Caco-2 (cell line): Measurements from ENCODE around the gene SH2D3A. TPM values are rescaled to one million over a fixed set of nuclear protein-coding genes. Genes with fewer than 3 reads are reported as not detected.

Experiments used
- BruUV-seq: library from RNA; stranded (reverse); fragments of 400-500 nt; replicated peaks from 2 replicates; lab custom pipeline; 2021; lab: Mats Ljungman, UMichigan
- CTCF ChIA-PET: fragments of 300-600 bp; sonication (Branson Sonifier 250); formaldehyde crosslinking; loops from one replicate; lab custom pipeline; 2022; ENCODE audit warnings: antibody characterized with exemption; lab: Charles Lee
- POLR2A ChIA-PET: fragments of 300-600 bp; sonication (Branson Sonifier 250); formaldehyde crosslinking; loops from one replicate; lab custom pipeline; 2022; ENCODE audit warnings: antibody characterized with exemption; lab: Charles Lee
- DNase-seq, 2 experiments: peaks; one replicate each; pipeline versions ENCODE4 v3.0.0 to v3.0.0-alpha.2; 2020 to 2022
- H3K27me3 ChIP-seq: replicated peaks from 2 replicates; pipeline ENCODE4 v1.6.0; 2011; ENCODE audit warnings: low read length; ENCODE audit not compliant: control insufficient read depth, insufficient read depth
- H3K36me3 ChIP-seq: 2 replicates; pipeline ENCODE4 v1.5.1; 2011; ENCODE audit warnings: low read length; ENCODE audit not compliant: control insufficient read depth, insufficient read depth
- H3K4me1 ChIP-seq: fragments of 250-450 bp; sonication (Bioruptor Pico); 2 replicates; pipeline ENCODE4 v1.5.1; 2020; ENCODE audit warnings: mild to moderate bottlenecking
- H3K4me3 ChIP-seq: 2 replicates; pipeline ENCODE4 v1.5.1; 2011; ENCODE audit warnings: low read depth, mild to moderate bottlenecking, control low read depth, low read length
- H3K9me3 ChIP-seq: fragments of 250-450 bp; sonication (Bioruptor Pico); 2 replicates; pipeline ENCODE4 v1.5.1; 2020; ENCODE audit warnings: mild to moderate bottlenecking, moderate library complexity
- H3K27ac Mint-ChIP-seq: one replicate; pipeline ENCODE4 v1.8.0; 2022; ENCODE audit warnings: mixed read lengths; ENCODE audit not compliant: unreplicated experiment
- H3K27me3 Mint-ChIP-seq: one replicate; pipeline ENCODE4 v1.8.0; 2022; ENCODE audit warnings: mixed read lengths; ENCODE audit not compliant: insufficient read depth, unreplicated experiment
- H3K36me3 Mint-ChIP-seq: one replicate; pipeline ENCODE4 v1.8.0; 2022; ENCODE audit warnings: mild to moderate bottlenecking, mixed read lengths; ENCODE audit not compliant: insufficient read depth, unreplicated experiment
- H3K4me1 Mint-ChIP-seq: one replicate; pipeline ENCODE4 v1.8.0; 2022; ENCODE audit warnings: low read depth, mixed read lengths; ENCODE audit not compliant: unreplicated experiment
- H3K4me3 Mint-ChIP-seq: one replicate; pipeline ENCODE4 v1.8.0; 2022; ENCODE audit warnings: mild to moderate bottlenecking, moderate library complexity, mixed read lengths; ENCODE audit not compliant: unreplicated experiment
- H3K9me3 Mint-ChIP-seq: one replicate; pipeline ENCODE4 v1.8.0; 2022; ENCODE audit warnings: mixed read lengths; ENCODE audit not compliant: unreplicated experiment
- CTCF ChIP-seq, 2 experiments: fragments of 200-600 bp in 1 of 2; IDR thresholded peaks; 1 replicate in 1 of 2; 2 replicates in 1 of 2; pipeline versions ENCODE4 v1.5.1 to v1.8.0; 2011 to 2022; ENCODE audit warnings: antibody characterized with exemption in 1 of 2, control low read depth in 1 of 2, inconsistent platforms in 1 of 2, low read depth in 1 of 2, low read length in 1 of 2, mild to moderate bottlenecking in 1 of 2, moderate library complexity in 1 of 2; ENCODE audit not compliant: insufficient read depth in 1 of 2, severe bottlenecking in 1 of 2, unreplicated experiment in 1 of 2
- intact Hi-C: fragments of 100-400 bp; cut with micrococcal nuclease; formaldehyde crosslinking; loops from one replicate; pipeline ENCODE4 v1.10.0; 2022; ENCODE audit not compliant: unreplicated experiment
- total RNA-seq: library from RNA; stranded (reverse); gene quantifications from 2 replicates; pipeline ENCODE4 v1.2.3, GENCODE V29; 2022

SH2D3A gene
- total RNA-seq, 1 experiment from 2014 or later, result 20.5 TPM

- Histone ChIP-seq H3K27me3 (no peaks in the 10 kb centered on the region), H3K4me3 (no peak overlapping the region), H3K4me1 (peaks cover 11% of the 10 kb centered on the region), H3K9me3 (no peaks in the 10 kb centered on the region), H3K36me3 (no peaks in the 10 kb centered on the region)
- TF ChIP-seq CTCF (IDR thresholded peaks at IDR 0.05; ENCODE audit: insufficient read depth in 1 of 2, low read depth in 1 of 2, low read length in 1 of 2, severe bottlenecking in 1 of 2, unreplicated experiment in 1 of 2), result no peak
- ChIA-PET CTCF (no interaction called here), POLR2A (no interaction called here)
- Mint-ChIP-seq H3K4me3 (no peak overlapping the region), H3K36me3 (peaks cover 6% of the 10 kb centered on the region), H3K4me1 (peaks cover 18% of the 10 kb centered on the region), H3K27ac (no peak overlapping the region), H3K27me3 (no peaks in the 10 kb centered on the region), H3K9me3 (peaks cover 15% of the 10 kb centered on the region)
- no TSS peak for BruUV-seq
- intact Hi-C loops, result no loop called here
- DNase-seq, result no peak
These were observed 47.7 kb downstream of the SH2D3A start for GRCh38 chr19:6719540-6719861.

GRCh38 chr19:6718741-6719539 is 48.3 kb downstream of the SH2D3A start:
- Mint-ChIP-seq H3K4me1 (peaks cover 17% of the 10 kb centered on the region), H3K27ac (no peak overlapping the region), H3K36me3 (peaks cover 6% of the 10 kb centered on the region), H3K27me3 (no peaks in the 10 kb centered on the region), H3K9me3 (peaks cover 15% of the 10 kb centered on the region), H3K4me3 (no peak overlapping the region)
- Histone ChIP-seq H3K36me3 (no peaks in the 10 kb centered on the region), H3K4me1 (peaks cover 11% of the 10 kb centered on the region), H3K4me3 (no peak overlapping the region), H3K9me3 (no peaks in the 10 kb centered on the region), H3K27me3 (no peaks in the 10 kb centered on the region)
- no TSS peak for BruUV-seq
- ChIA-PET POLR2A (no interaction called here), CTCF (no interaction called here)
- intact Hi-C loops, result no loop called here
- TF ChIP-seq CTCF (IDR thresholded peaks at IDR 0.05; ENCODE audit: insufficient read depth in 1 of 2, low read depth in 1 of 2, low read length in 1 of 2, severe bottlenecking in 1 of 2, unreplicated experiment in 1 of 2), result no peak
- peak in 1 of 2 experiments; percentile 37 for DNase-seq

- no peak for TF ChIP-seq CTCF (IDR thresholded peaks at IDR 0.05; ENCODE audit: insufficient read depth in 1 of 2, low read depth in 1 of 2, low read length in 1 of 2, severe bottlenecking in 1 of 2, unreplicated experiment in 1 of 2)
- peaks cover 8% of the 10 kb centered on the region for H3K4me1 ChIP-seq
- no peaks in the 10 kb centered on the region for H3K27me3 ChIP-seq
- no peaks in the 10 kb centered on the region for H3K36me3 ChIP-seq
- peaks cover 10% of the 10 kb centered on the region for H3K4me1 Mint-ChIP-seq
- BruUV-seq, result no TSS peak
- no peak overlapping the region for H3K27ac Mint-ChIP-seq
- no peak for DNase-seq
- peaks cover 15% of the 10 kb centered on the region for H3K9me3 Mint-ChIP-seq
- H3K36me3 Mint-ChIP-seq, result peaks cover 6% of the 10 kb centered on the region
- intact Hi-C loops, result no loop called here
- ChIA-PET CTCF (no interaction called here), POLR2A (no interaction called here)
- no peak overlapping the region for H3K4me3 ChIP-seq
- no peaks in the 10 kb centered on the region for H3K9me3 ChIP-seq
- H3K27me3 Mint-ChIP-seq, result no peaks in the 10 kb centered on the region
- H3K4me3 Mint-ChIP-seq, result no peak overlapping the region
These were observed 49.0 kb downstream of the SH2D3A start for GRCh38 chr19:6718111-6718740.
